ENCODE measurements around the gene DNAJA4.
A peak's percentile ranks its signal among the peaks of the same experiment; 100 is the strongest.
"Not testable (repeated sequence)": the region's sequence is repeated elsewhere in the genome, so short reads cannot be mapped to it uniquely, and the experiment has no call there.

The DNAJA4 gene

GRCh38 chr15:78245976-78246620 lies 18.3 kb upstream of the DNAJA4 start:
- H3K36me3 ChIP-seq (ENCODE audit: control insufficient read depth, insufficient read depth, low read length); H3K9me3 ChIP-seq (ENCODE audit: control insufficient read depth, insufficient read depth, low read length); H3K27me3 ChIP-seq (ENCODE audit: control insufficient read depth, insufficient read depth, low read length); H3K4me3 ChIP-seq (ENCODE audit: low read depth, low read length); H3K4me1 ChIP-seq (ENCODE audit: control insufficient read depth, insufficient read depth, low read length); H3K9ac ChIP-seq (ENCODE audit: low read depth, low read length): not testable (repeated sequence)

- Histone ChIP-seq H3K4me1 (ENCODE audit: control insufficient read depth, insufficient read depth, low read length) (peaks cover 10% of the 10 kb centered on the region), H3K9me3 (ENCODE audit: control insufficient read depth, insufficient read depth, low read length) (no peaks in the 10 kb centered on the region), H3K36me3 (ENCODE audit: control insufficient read depth, insufficient read depth, low read length) (no peaks in the 10 kb centered on the region), H3K4me3 (ENCODE audit: low read depth, low read length) (no peak overlapping the region), H3K9ac (ENCODE audit: low read depth, low read length) (no peak overlapping the region), H3K27me3 (ENCODE audit: control insufficient read depth, insufficient read depth, low read length) (no peaks in the 10 kb centered on the region)
Measured at GRCh38 chr15:78247911-78248310, 16.5 kb upstream of the DNAJA4 start.

GRCh38 chr15:78249131-78249530 lies 15.2 kb upstream of the DNAJA4 start:
- Histone ChIP-seq H3K9ac (ENCODE audit: low read depth, low read length) (no peak overlapping the region), H3K4me1 (ENCODE audit: control insufficient read depth, insufficient read depth, low read length) (no peaks in the 10 kb centered on the region), H3K27me3 (ENCODE audit: control insufficient read depth, insufficient read depth, low read length) (no peaks in the 10 kb centered on the region), H3K9me3 (ENCODE audit: control insufficient read depth, insufficient read depth, low read length) (no peaks in the 10 kb centered on the region), H3K4me3 (ENCODE audit: low read depth, low read length) (no peak overlapping the region), H3K36me3 (ENCODE audit: control insufficient read depth, insufficient read depth, low read length) (no peaks in the 10 kb centered on the region)

DNA sequence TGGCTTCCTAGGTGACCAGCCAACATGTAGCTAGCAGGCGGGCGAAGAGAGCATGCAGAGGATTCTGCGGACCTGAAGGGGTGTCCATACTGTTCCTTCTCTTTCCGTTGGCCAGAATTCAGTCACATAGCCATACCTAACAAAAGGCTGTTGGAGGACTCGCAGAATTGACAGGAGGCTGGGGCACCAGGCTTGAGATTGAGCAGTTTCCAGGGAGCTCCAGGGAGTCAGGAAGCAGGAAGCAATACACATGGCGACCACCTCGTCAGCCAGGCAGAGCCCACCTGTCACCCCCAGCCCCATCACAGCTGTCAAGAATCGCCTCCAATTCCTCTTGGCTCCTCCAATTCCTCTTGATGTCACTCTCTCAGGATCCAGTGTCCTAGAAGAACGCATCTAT lies 13.2 kb upstream of the DNAJA4 start:
- H3K4me3 ChIP-seq (ENCODE audit: low read depth, low read length), result no peak overlapping the region
- no peaks in the 10 kb centered on the region for H3K27me3 ChIP-seq (ENCODE audit: control insufficient read depth, insufficient read depth, low read length)
- no peaks in the 10 kb centered on the region for H3K9me3 ChIP-seq (ENCODE audit: control insufficient read depth, insufficient read depth, low read length)
- no peak overlapping the region for H3K9ac ChIP-seq (ENCODE audit: low read depth, low read length)
- no peaks in the 10 kb centered on the region for H3K4me1 ChIP-seq (ENCODE audit: control insufficient read depth, insufficient read depth, low read length)
- no peaks in the 10 kb centered on the region for H3K36me3 ChIP-seq (ENCODE audit: control insufficient read depth, insufficient read depth, low read length)

- Histone ChIP-seq H3K9ac (ENCODE audit: low read depth, low read length) (no peak overlapping the region), H3K36me3 (ENCODE audit: control insufficient read depth, insufficient read depth, low read length) (no peaks in the 10 kb centered on the region), H3K9me3 (ENCODE audit: control insufficient read depth, insufficient read depth, low read length) (no peaks in the 10 kb centered on the region), H3K4me3 (ENCODE audit: low read depth, low read length) (no peak overlapping the region), H3K27me3 (ENCODE audit: control insufficient read depth, insufficient read depth, low read length) (peaks cover 4% of the 10 kb centered on the region), H3K4me1 (ENCODE audit: control insufficient read depth, insufficient read depth, low read length) (no peaks in the 10 kb centered on the region)
Measured at GRCh38 chr15:78255421-78256043, 8.8 kb upstream of the DNAJA4 start.

DNA sequence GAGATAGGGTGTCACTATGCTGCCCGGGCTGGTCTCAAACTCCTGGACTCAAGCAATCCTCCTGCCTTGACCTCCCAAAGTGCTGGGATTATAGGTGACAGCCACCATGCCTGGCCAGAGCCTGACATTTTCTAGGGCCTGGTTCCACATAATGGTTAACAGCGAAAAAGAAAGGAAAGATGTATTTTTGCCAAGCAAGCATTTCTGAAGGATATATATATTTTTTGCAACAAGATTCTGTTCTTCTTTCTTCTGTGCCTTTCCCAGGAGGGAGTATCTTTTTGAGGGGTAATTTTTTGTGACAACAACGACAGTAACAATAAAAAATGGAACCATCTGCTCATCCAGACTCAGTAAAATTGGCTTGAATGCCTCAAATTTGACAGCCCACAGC lies 8.3 kb upstream of the DNAJA4 start:
- H3K9me3 ChIP-seq (ENCODE audit: control insufficient read depth, insufficient read depth, low read length), result no peaks in the 10 kb centered on the region
- peaks cover 4% of the 10 kb centered on the region for H3K27me3 ChIP-seq (ENCODE audit: control insufficient read depth, insufficient read depth, low read length)
- H3K36me3 ChIP-seq (ENCODE audit: control insufficient read depth, insufficient read depth, low read length), result no peaks in the 10 kb centered on the region
- no peaks in the 10 kb centered on the region for H3K4me1 ChIP-seq (ENCODE audit: control insufficient read depth, insufficient read depth, low read length)
- H3K9ac ChIP-seq (ENCODE audit: low read depth, low read length), result no peak overlapping the region
- H3K4me3 ChIP-seq (ENCODE audit: low read depth, low read length), result no peak overlapping the region

DNA sequence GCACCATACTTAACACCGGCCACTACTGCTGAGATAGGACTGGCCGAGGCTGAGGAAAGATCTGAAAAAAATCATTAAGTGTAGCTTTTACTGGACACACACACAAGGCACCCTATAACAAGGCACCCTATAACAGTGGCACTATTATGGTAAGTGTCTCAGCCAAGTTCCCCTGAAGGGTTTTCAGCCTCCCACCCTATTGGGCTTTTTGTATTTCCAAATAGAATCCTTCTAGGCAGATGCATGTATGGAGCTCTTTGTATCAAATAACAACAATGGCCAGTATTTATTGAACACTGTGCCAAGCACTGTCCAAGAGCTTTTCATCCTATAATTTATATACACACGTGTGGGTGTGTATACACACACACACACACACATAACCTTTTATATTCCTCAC lies 6.7 kb upstream of the DNAJA4 start:
- peaks cover 4% of the 10 kb centered on the region for H3K27me3 ChIP-seq (ENCODE audit: control insufficient read depth, insufficient read depth, low read length)
- H3K4me3 ChIP-seq (ENCODE audit: low read depth, low read length), result no peak overlapping the region
- no peaks in the 10 kb centered on the region for H3K9me3 ChIP-seq (ENCODE audit: control insufficient read depth, insufficient read depth, low read length)
- no peaks in the 10 kb centered on the region for H3K36me3 ChIP-seq (ENCODE audit: control insufficient read depth, insufficient read depth, low read length)
- H3K4me1 ChIP-seq (ENCODE audit: control insufficient read depth, insufficient read depth, low read length), result no peaks in the 10 kb centered on the region
- H3K9ac ChIP-seq (ENCODE audit: low read depth, low read length), result no peak overlapping the region

GRCh38 chr15:78259232-78259631 lies 5.1 kb upstream of the DNAJA4 start:
- peaks cover 9% of the 10 kb centered on the region for H3K27me3 ChIP-seq (ENCODE audit: control insufficient read depth, insufficient read depth, low read length)
- H3K4me1 ChIP-seq (ENCODE audit: control insufficient read depth, insufficient read depth, low read length), result no peaks in the 10 kb centered on the region
- H3K36me3 ChIP-seq (ENCODE audit: control insufficient read depth, insufficient read depth, low read length), result no peaks in the 10 kb centered on the region
- H3K4me3 ChIP-seq (ENCODE audit: low read depth, low read length), result no peak overlapping the region
- no peaks in the 10 kb centered on the region for H3K9me3 ChIP-seq (ENCODE audit: control insufficient read depth, insufficient read depth, low read length)
- H3K9ac ChIP-seq (ENCODE audit: low read depth, low read length), result no peak overlapping the region

- no peaks in the 10 kb centered on the region for H3K9me3 ChIP-seq (ENCODE audit: control insufficient read depth, insufficient read depth, low read length)
- no peak overlapping the region for H3K4me3 ChIP-seq (ENCODE audit: low read depth, low read length)
- H3K27me3 ChIP-seq (ENCODE audit: control insufficient read depth, insufficient read depth, low read length), result peaks cover 14% of the 10 kb centered on the region
- H3K9ac ChIP-seq (ENCODE audit: low read depth, low read length), result no peak overlapping the region
- H3K4me1 ChIP-seq (ENCODE audit: control insufficient read depth, insufficient read depth, low read length), result no peaks in the 10 kb centered on the region
- H3K36me3 ChIP-seq (ENCODE audit: control insufficient read depth, insufficient read depth, low read length), result no peaks in the 10 kb centered on the region
Measured at GRCh38 chr15:78260489-78260888, 3.9 kb upstream of the DNAJA4 start.

DNA sequence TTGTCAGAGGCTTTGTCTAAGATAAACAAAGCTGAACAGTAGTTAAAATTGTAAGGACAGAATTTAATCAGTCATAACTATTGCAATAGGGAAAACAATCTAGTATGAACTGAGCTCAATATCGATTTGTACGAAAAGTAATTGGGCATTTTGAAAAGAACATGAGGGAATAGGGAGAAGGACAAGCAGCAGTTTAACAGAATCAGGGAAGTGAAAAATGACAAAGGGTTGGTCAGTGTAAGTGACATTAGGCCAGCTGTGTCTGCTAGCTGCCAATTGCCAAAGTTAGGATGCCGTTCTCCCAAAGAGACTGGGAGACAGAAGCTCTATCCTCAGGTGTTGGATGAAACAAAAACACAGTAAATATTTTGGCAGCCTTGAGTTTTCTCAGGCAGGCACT lies 3.3 kb upstream of the DNAJA4 start:
- no peak overlapping the region for H3K4me3 ChIP-seq (ENCODE audit: low read depth, low read length)
- H3K9me3 ChIP-seq (ENCODE audit: control insufficient read depth, insufficient read depth, low read length), result no peaks in the 10 kb centered on the region
- no peaks in the 10 kb centered on the region for H3K36me3 ChIP-seq (ENCODE audit: control insufficient read depth, insufficient read depth, low read length)
- H3K4me1 ChIP-seq (ENCODE audit: control insufficient read depth, insufficient read depth, low read length), result no peaks in the 10 kb centered on the region
- H3K9ac ChIP-seq (ENCODE audit: low read depth, low read length), result no peak overlapping the region
- H3K27me3 ChIP-seq (ENCODE audit: control insufficient read depth, insufficient read depth, low read length), result peaks cover 19% of the 10 kb centered on the region

GRCh38 chr15:78263351-78263781 lies 996 bp upstream of the DNAJA4 start:
- Histone ChIP-seq H3K4me3 (ENCODE audit: low read depth, low read length) (no peak overlapping the region), H3K9ac (ENCODE audit: low read depth, low read length) (no peak overlapping the region), H3K9me3 (ENCODE audit: control insufficient read depth, insufficient read depth, low read length) (no peaks in the 10 kb centered on the region), H3K36me3 (ENCODE audit: control insufficient read depth, insufficient read depth, low read length) (no peaks in the 10 kb centered on the region), H3K4me1 (ENCODE audit: control insufficient read depth, insufficient read depth, low read length) (no peaks in the 10 kb centered on the region), H3K27me3 (ENCODE audit: control insufficient read depth, insufficient read depth, low read length) (peaks cover 19% of the 10 kb centered on the region)

- peaks cover 19% of the 10 kb centered on the region for H3K27me3 ChIP-seq (ENCODE audit: control insufficient read depth, insufficient read depth, low read length)
- H3K9me3 ChIP-seq (ENCODE audit: control insufficient read depth, insufficient read depth, low read length), result no peaks in the 10 kb centered on the region
- no peaks in the 10 kb centered on the region for H3K36me3 ChIP-seq (ENCODE audit: control insufficient read depth, insufficient read depth, low read length)
- H3K4me3 ChIP-seq (ENCODE audit: low read depth, low read length), result peak overlapping the region; percentile 8
- no peak overlapping the region for H3K9ac ChIP-seq (ENCODE audit: low read depth, low read length)
- no peaks in the 10 kb centered on the region for H3K4me1 ChIP-seq (ENCODE audit: control insufficient read depth, insufficient read depth, low read length)
Measured at GRCh38 chr15:78263907-78264303, 457 bp upstream of the DNAJA4 start.

All from iPS-15b (cell line).